Epithelial cell of esophagus (primary cell): Measurements from ENCODE around the gene PIK3R5.
A peak's percentile ranks its signal among the peaks of the same experiment; 100 is the strongest.

Experiments used
- DNase-seq: peaks from one replicate; pipeline ENCODE4 v3.0.0; 2010; ENCODE audit warnings: low read depth
- H3K4me3 ChIP-seq: 2 replicates; pipeline ENCODE4 v1.5.1; 2011; ENCODE audit warnings: mild to moderate bottlenecking, low read length, control low read depth
- CTCF ChIP-seq: IDR thresholded peaks from 2 replicates; pipeline ENCODE4 v1.5.1; 2011; ENCODE audit warnings: low read depth, mild to moderate bottlenecking, low read length, control low read depth, inconsistent platforms; ENCODE audit not compliant: insufficient read depth; ENCODE audit errors: missing control alignments

Gene PIK3R5

DNA sequence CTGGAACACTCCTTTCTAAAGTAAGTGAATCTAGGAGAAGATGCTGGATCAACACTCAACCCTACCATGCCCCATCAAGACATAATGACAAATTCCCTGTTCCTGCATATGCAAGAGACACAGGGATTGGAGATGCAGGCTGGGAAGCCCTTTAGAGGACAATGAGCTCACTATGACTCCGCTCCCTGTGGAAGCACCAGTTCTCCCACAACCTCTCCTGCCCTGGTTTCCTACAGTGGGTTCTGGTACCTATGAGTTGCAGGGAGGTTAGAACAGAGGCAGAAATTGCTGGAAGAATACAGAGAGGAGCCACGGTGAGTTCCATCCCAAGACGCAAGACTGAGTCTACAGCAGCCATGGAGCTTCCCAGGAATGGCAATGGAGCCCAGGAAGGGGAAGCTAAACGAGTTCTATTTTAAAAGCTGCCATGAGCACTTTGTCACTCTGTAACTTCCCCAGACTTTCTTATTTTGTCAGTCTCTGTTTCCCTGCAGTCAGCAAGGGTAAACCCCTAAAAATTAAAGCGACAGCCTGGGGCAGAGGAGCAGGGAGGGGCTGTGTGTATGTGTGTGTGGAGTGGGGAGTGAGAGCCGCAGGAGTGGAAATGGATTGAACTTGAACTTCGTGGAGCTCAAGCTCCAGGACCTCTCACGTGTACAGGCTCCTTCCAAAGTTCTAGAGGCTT lies 55.8 kb downstream of the PIK3R5 start:
- no peak overlapping the region for H3K4me3 ChIP-seq
- no peak for TF ChIP-seq CTCF
- no peak for DNase-seq

DNA sequence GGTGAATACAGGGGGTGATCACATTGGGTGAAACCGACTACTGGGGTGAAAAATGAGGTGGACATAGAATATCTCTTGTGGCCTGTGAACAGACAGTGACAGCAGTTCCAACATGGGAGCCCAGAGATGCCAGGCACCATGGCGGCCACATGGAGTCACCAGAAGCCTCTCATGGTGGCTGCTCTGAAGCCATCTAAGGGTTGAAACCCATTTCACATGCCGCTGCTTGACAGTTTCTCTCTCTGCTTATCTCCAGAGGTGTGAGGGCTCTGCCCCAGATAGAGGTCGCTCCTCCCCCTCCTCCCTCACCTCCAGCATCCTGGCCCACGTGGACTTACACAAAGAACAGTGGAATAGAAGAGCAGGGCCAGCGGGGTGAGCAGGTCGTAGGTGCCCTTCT lies 60.2 kb downstream of the PIK3R5 start:
- H3K4me3 ChIP-seq = no peak overlapping the region
- no peak for DNase-seq
- TF ChIP-seq CTCF = no peak

GRCh38 chr17:8904686-8905085 lies 60.8 kb downstream of the PIK3R5 start:
- H3K4me3 ChIP-seq = no peak overlapping the region
- DNase-seq = no peak
- TF ChIP-seq CTCF = no peak

- no peak for DNase-seq
- no peak for TF ChIP-seq CTCF
- H3K4me3 ChIP-seq = no peak overlapping the region
Measured at GRCh38 chr17:8904201-8904600, 61.3 kb downstream of the PIK3R5 start.

GRCh38 chr17:8900626-8901585 lies 64.6 kb downstream of the PIK3R5 start:
- no peak overlapping the region for H3K4me3 ChIP-seq
- peak; percentile 15 for DNase-seq
- TF ChIP-seq CTCF = no peak

DNA sequence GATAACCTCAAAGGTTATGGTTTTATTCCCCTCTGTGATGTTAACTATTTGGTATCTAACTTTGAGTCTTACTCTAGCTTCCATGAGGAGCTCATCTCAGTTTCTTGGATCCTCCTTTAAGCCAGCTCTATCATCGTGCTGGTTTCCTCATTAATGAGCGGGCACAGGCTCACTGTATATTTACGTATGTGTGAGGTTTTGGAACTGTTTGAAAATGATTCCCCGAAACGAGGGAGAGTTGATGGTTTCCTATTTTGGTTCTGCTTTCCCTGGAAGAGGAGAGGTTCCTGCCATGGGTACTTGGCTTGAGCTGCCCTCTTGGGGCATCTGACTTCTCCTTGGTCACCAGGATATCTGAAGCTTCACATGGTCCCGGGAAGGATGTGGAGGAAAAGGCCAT lies 65.3 kb downstream of the PIK3R5 start:
- no peak for DNase-seq
- no peak for TF ChIP-seq CTCF
- no peak overlapping the region for H3K4me3 ChIP-seq
